HepG2 (cell line): ENCODE data around the gene TTLL10. TPM values are rescaled to one million over a fixed set of nuclear protein-coding genes. Genes with fewer than 3 reads are reported as not detected.

Source experiments
- AHDC1 ChIP-seq: sonication (generic); formaldehyde crosslinking; IDR thresholded peaks from 2 replicates; pipeline ENCODE4 v1.5.1; 2020; ENCODE audit warnings: mild to moderate bottlenecking, missing genetic modification reagents, borderline replicate concordance
- ARNT2 ChIP-seq: sonication (generic); formaldehyde crosslinking; IDR thresholded peaks from 2 replicates; pipeline ENCODE4 v1.8.0; 2022; ENCODE audit warnings: mild to moderate bottlenecking, low read depth, missing genetic modification reagents, moderate library complexity
- EHMT2 ChIP-seq: fragments of 200-600 bp; sonication (generic); IDR thresholded peaks from 2 replicates; pipeline ENCODE4 v1.7.0; 2017; ENCODE audit warnings: antibody characterized with exemption, low read depth, low read length, borderline replicate concordance
- JARID2 ChIP-seq: sonication (generic); formaldehyde crosslinking; IDR thresholded peaks from 2 replicates; pipeline ENCODE4 v1.8.1; 2023; ENCODE audit warnings: missing genetic modification reagents, inconsistent platforms; ENCODE audit not compliant: insufficient replicate concordance
- SIX4 ChIP-seq: sonication (generic); formaldehyde crosslinking; IDR thresholded peaks from 2 replicates; pipeline ENCODE4 v1.4.0; 2020; ENCODE audit warnings: missing genetic modification reagents
- ZBTB8A ChIP-seq: sonication (generic); formaldehyde crosslinking; IDR thresholded peaks from 2 replicates; pipeline ENCODE4 v1.4.0; 2020; ENCODE audit warnings: mild to moderate bottlenecking, low read depth, missing genetic modification reagents, borderline replicate concordance
- ZKSCAN1 ChIP-seq: fragments of 150-350 bp; IDR thresholded peaks from 2 replicates; pipeline ENCODE4 v1.6.1; 2014; ENCODE audit warnings: low read length
- ZNF563 ChIP-seq: sonication (generic); formaldehyde crosslinking; IDR thresholded peaks from 2 replicates; pipeline ENCODE4 v1.8.0; 2022; ENCODE audit warnings: mild to moderate bottlenecking, moderate library complexity, missing genetic modification reagents
- ZNF567 ChIP-seq: sonication (generic); formaldehyde crosslinking; IDR thresholded peaks from 2 replicates; pipeline ENCODE4 v1.8.1; 2023; ENCODE audit warnings: mild to moderate bottlenecking, missing genetic modification reagents, borderline replicate concordance
- ZNF589 ChIP-seq: sonication (generic); formaldehyde crosslinking; conservative IDR thresholded peaks from 2 replicates; pipeline ENCODE4 v1.8.0; 2022; ENCODE audit warnings: mild to moderate bottlenecking, moderate library complexity, missing genetic modification reagents
- ZNF768 ChIP-seq: sonication (generic); formaldehyde crosslinking; IDR thresholded peaks from 2 replicates; pipeline ENCODE4 v1.4.0; 2020; ENCODE audit warnings: missing genetic modification reagents
- ZNF883 ChIP-seq: sonication (generic); formaldehyde crosslinking; IDR thresholded peaks from 2 replicates; pipeline ENCODE4 v1.5.1; 2020; ENCODE audit warnings: mild to moderate bottlenecking, missing genetic modification reagents; ENCODE audit errors: not compliant biosample characterization
- polyA plus RNA-seq, 8 experiments: library from polyadenylated mRNA; depleted of rRNA in 3 of 8; stranded (reverse) in 7 of 8; unstranded in 1 of 8; fragments of >200 nt; fragmentation: Illumina TruSeq in 4 of 8; extraction: Trizol in 4 of 8; gene quantifications; 2 replicates each; pipeline versions ENCODE4 v1.2.1 to v1.2.3, GENCODE V29; 2011 to 2016; ENCODE audit warnings: low read depth in 4 of 8, missing spikeins in 1 of 8, mixed read lengths in 1 of 8; ENCODE audit not compliant: insufficient read depth in 1 of 8
- total RNA-seq, 5 experiments: library from RNA; depleted of rRNA; stranded (reverse); fragments of >200 nt; fragmentation: Illumina TruSeq; extraction: Trizol; gene quantifications; 2 replicates each; pipeline ENCODE4 v1.2.3, GENCODE V29; 2016; ENCODE audit warnings: low read depth in 1 of 5
- TF ChIP-seq, protein P1 (sequence below): IDR thresholded peaks from 2 replicates; pipeline ENCODE4 v1.6.1; 2016; ENCODE audit warnings: mild to moderate bottlenecking, missing biosample characterization, missing genetic modification reagents
- TF ChIP-seq, protein P2 (sequence below): sonication (generic); formaldehyde crosslinking; IDR thresholded peaks from 2 replicates; pipeline ENCODE4 v1.4.0; 2020; ENCODE audit warnings: missing genetic modification reagents
- TF ChIP-seq, protein P3 (sequence below): sonication (generic); formaldehyde crosslinking; IDR thresholded peaks from 2 replicates; pipeline ENCODE4 v1.8.0; 2022; ENCODE audit warnings: low read depth, missing genetic modification reagents

Gene TTLL10
- total and polyA plus RNA-seq, 2 of the 13 experiments (the other 11 are each of a cell fraction or from before 2014, with no cell fraction given): not detected

GRCh38 chr1:1128454-1129139, 45.1 kb upstream of the TTLL10 start (continued):
- TF ChIP-seq AHDC1 (CRISPR knock-in tag): peak; percentile 52; the same call in 1 of the 2 replicates
- 0 out of 2 replicates have a peak, but pooled peaks have one; percentile 9 for TF ChIP-seq ZNF768 (CRISPR knock-in tag)
- peak; percentile 44; the same call in 1 of the 2 replicates for TF ChIP-seq ARNT2 (CRISPR knock-in tag)
- TF ChIP-seq JARID2 (CRISPR knock-in tag): no peak
- TF ChIP-seq ZKSCAN1: no peak
- no peak for TF ChIP-seq ZBTB8A (CRISPR knock-in tag)
- TF ChIP-seq, protein P1, sequence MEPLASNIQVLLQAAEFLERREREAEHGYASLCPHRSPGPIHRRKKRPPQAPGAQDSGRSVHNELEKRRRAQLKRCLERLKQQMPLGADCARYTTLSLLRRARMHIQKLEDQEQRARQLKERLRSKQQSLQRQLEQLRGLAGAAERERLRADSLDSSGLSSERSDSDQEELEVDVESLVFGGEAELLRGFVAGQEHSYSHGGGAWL (CRISPR knock-in tag): peak; percentile 56
- TF ChIP-seq ZNF883: peak; percentile 17
- TF ChIP-seq EHMT2: no peak
- TF ChIP-seq, protein P2, sequence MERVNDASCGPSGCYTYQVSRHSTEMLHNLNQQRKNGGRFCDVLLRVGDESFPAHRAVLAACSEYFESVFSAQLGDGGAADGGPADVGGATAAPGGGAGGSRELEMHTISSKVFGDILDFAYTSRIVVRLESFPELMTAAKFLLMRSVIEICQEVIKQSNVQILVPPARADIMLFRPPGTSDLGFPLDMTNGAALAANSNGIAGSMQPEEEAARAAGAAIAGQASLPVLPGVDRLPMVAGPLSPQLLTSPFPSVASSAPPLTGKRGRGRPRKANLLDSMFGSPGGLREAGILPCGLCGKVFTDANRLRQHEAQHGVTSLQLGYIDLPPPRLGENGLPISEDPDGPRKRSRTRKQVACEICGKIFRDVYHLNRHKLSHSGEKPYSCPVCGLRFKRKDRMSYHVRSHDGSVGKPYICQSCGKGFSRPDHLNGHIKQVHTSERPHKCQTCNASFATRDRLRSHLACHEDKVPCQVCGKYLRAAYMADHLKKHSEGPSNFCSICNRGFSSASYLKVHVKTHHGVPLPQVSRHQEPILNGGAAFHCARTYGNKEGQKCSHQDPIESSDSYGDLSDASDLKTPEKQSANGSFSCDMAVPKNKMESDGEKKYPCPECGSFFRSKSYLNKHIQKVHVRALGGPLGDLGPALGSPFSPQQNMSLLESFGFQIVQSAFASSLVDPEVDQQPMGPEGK (CRISPR knock-in tag): peak; percentile 78
- TF ChIP-seq ZNF589 (CRISPR knock-in tag): peak; percentile 53; the same call in 1 of the 2 replicates
- 0 out of 2 replicates have a peak, but pooled peaks have one; percentile 19 for TF ChIP-seq SIX4
- 0 out of 2 replicates have a peak, but pooled peaks have one; percentile 44 for TF ChIP-seq ZNF563 (CRISPR knock-in tag)
- TF ChIP-seq ZNF567 (CRISPR knock-in tag): 0 out of 2 replicates have a peak, but pooled peaks have one; percentile 5
- TF ChIP-seq, protein P3, sequence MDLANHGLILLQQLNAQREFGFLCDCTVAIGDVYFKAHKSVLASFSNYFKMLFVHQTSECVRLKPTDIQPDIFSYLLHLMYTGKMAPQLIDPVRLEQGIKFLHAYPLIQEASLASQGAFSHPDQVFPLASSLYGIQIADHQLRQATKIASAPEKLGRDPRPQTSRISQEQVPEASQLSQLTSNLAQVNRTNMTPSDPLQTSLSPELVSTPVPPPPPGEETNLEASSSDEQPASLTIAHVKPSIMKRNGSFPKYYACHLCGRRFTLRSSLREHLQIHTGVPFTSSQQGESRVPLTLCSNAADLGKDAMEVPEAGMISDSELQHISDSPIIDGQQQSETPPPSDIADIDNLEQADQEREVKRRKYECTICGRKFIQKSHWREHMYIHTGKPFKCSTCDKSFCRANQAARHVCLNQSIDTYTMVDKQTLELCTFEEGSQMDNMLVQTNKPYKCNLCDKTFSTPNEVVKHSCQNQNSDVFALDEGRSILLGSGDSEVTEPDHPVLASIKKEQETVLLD (CRISPR knock-in tag): 0 out of 2 replicates have a peak, but pooled peaks have one; percentile 46
